ENCODE data around the gene DNM3. TPM values are rescaled to one million over a fixed set of nuclear protein-coding genes. Genes with fewer than 3 reads are reported as not detected.

DNM3 gene
- total and polyA plus RNA-seq, 2 of the 8 experiments (the other 6 are each of a cell fraction or from before 2014, with no cell fraction given): 2.0 to 8.5 TPM

DNA sequence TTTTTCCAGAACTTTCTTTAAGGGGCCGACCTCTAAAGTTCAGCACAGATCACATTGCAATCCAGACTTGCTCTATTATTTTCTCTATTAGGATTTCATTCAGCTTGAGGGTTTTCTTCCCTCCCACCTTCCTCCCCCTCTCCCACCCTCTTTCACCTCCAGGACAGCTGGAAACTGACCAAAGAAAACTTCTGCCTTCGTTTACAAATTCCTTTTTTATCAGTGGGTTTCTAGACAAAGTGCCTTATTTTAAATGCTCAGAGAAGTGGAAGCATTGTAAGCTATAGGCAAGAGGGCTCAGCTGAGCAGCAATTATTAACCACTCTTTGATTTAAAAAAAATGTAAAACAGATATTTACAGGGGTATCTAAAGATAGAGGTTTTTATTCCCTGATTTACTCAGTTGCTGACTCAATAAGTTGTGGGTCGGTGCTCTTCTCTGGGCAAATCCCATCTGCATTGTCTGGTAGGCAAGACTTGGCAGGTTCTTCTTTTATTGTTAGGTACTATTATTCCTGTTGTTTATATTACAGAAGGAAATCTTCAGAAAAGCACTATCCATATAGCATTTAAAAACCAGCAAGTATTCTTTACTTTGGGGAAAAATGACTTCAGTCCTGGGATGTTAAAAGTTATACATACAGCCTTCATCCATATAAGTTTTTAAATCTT is 302.2 kb downstream of the DNM3 start:
- H3K23ac ChIP-seq (ENCODE audit: insufficient read length): no peak overlapping the region
- POLR2A ChIA-PET (ENCODE audit: partially characterized antibody): no interaction called here
- no peaks in the 10 kb centered on the region for H3K9me3 ChIP-seq (ENCODE audit: insufficient read depth in 2 of 2, low read depth in 1 of 2, low read length in 1 of 2)
- no peaks in the 10 kb centered on the region for H3K23me2 ChIP-seq (ENCODE audit: low read depth, low read length)
- DNase-seq (ENCODE audit: low read depth in 1 of 2, low spot score in 2 of 2): no peak
- no peaks in the 10 kb centered on the region for H3K79me2 ChIP-seq (ENCODE audit: control insufficient read depth in 1 of 2, insufficient read depth in 2 of 2, low read length in 2 of 2)
- no peak overlapping the region for H2BK15ac ChIP-seq (ENCODE audit: low read length)
- no peak overlapping the region for H3K4ac ChIP-seq (replicated peaks; ENCODE audit: insufficient read length, low read depth, low read length)
- FAIRE-seq: no peak
- no peak overlapping the region for H3K4me2 ChIP-seq (ENCODE audit: insufficient read depth in 1 of 2, low read depth in 2 of 2, low read length in 2 of 2)
- CTCF ChIA-PET (ENCODE audit: partially characterized antibody): no interaction called here
- H2AK5ac ChIP-seq (ENCODE audit: low read depth, low read length): no peak overlapping the region
- no peaks in the 10 kb centered on the region for H4K20me1 ChIP-seq (replicated peaks in 1 of 2; ENCODE audit: control insufficient read depth in 1 of 2, insufficient read depth in 2 of 2, low read length in 2 of 2)
- H3K27ac ChIP-seq (ENCODE audit: low read depth, low read length): no peak overlapping the region
- H3K14ac ChIP-seq (ENCODE audit: insufficient read length): no peak overlapping the region
- no peak overlapping the region for H2BK120ac ChIP-seq (replicated peaks; ENCODE audit: low read depth, low read length)
- TF ChIP-seq POU5F1 (IDR thresholded peaks at IDR 0.05; ENCODE audit: low read depth, low read length): no peak
- TF ChIP-seq JUN (IDR thresholded peaks at IDR 0.05; ENCODE audit: low read depth, low read length): no peak
- no peak for TF ChIP-seq BRCA1 (IDR thresholded peaks at IDR 0.05; ENCODE audit: low read depth, low read length)
- TF ChIP-seq FOSL1 (IDR thresholded peaks at IDR 0.05; ENCODE audit: insufficient read depth, low read depth, low read length): no peak
- no peak for TF ChIP-seq PHF8 (conservative IDR thresholded peaks at IDR 0.05; ENCODE audit: low read depth, low read length)
- TF ChIP-seq BCL11A (IDR thresholded peaks at IDR 0.05; ENCODE audit: low read depth in 2 of 2, low read length in 2 of 2): no peak
- no peak for TF ChIP-seq EP300 (IDR thresholded peaks at IDR 0.05; ENCODE audit: borderline replicate concordance in 1 of 2, low read depth in 2 of 2, low read length in 2 of 2)
- no peak for TF ChIP-seq POLR2A (IDR thresholded peaks at IDR 0.05; ENCODE audit: control extremely low read depth in 1 of 2, low read depth in 2 of 2, low read length in 2 of 2)
- TF ChIP-seq CREB1 (IDR thresholded peaks at IDR 0.05): no peak
- no peak for TF ChIP-seq KDM1A (IDR thresholded peaks at IDR 0.05; ENCODE audit: borderline replicate concordance, low read length)
- no peak for TF ChIP-seq TAF7 (optimal IDR thresholded peaks at IDR 0.05; ENCODE audit: borderline replicate concordance, low read depth, low read length)
- no peak for TF ChIP-seq RAD21 (IDR thresholded peaks at IDR 0.05 in 1 of 2, conservative IDR thresholded peaks at IDR 0.05 in 1 of 2; ENCODE audit: low read depth in 2 of 2, low read length in 2 of 2)
- H3K56ac ChIP-seq (replicated peaks; ENCODE audit: insufficient read length, low read depth, low read length): no peak overlapping the region
- no peak overlapping the region for H4K5ac ChIP-seq (ENCODE audit: insufficient read length, low read depth, low read length)
- H4K8ac ChIP-seq (ENCODE audit: extremely low read depth, insufficient read depth, low read length): no peak overlapping the region
- H2AFZ ChIP-seq (ENCODE audit: low read length): no peak overlapping the region
- no peak overlapping the region for H3K18ac ChIP-seq (ENCODE audit: extremely low read depth, low read length)
- no peak overlapping the region for H2BK12ac ChIP-seq (ENCODE audit: low read depth, low read length)
- no peak overlapping the region for H3K9ac ChIP-seq (replicated peaks in 1 of 4; ENCODE audit: extremely low read depth in 1 of 4, low read depth in 3 of 4, low read length in 3 of 4)
- no peaks in the 10 kb centered on the region for H3K36me3 ChIP-seq (ENCODE audit: control insufficient read depth in 2 of 4, insufficient read depth in 4 of 4, low read length in 3 of 4)
- no peak overlapping the region for H4K91ac ChIP-seq (replicated peaks; ENCODE audit: insufficient read length, low read length)
- no peaks in the 10 kb centered on the region for H3K79me1 ChIP-seq (ENCODE audit: low read depth, low read length)
- WGBS, 2 experiments (ENCODE audit: extremely low coverage in 1 of 2, insufficient coverage in 1 of 2, insufficient read length in 1 of 2, insufficient replicate concordance in 2 of 2, low coverage in 1 of 2, low lambda C conversion rate in 2 of 2, missing lambda C conversion rate in 1 of 2): 80% methylated on average over 3 of the region's 3 CpGs; no CpG with 5 or more reads in 1 of the 2 experiments
- H3K27me3 ChIP-seq (replicated peaks in 1 of 4; ENCODE audit: control insufficient read depth in 3 of 4, extremely low read depth in 1 of 4, insufficient read depth in 3 of 4, low read length in 3 of 4): no peaks in the 10 kb centered on the region
- H2BK20ac ChIP-seq (ENCODE audit: low read length): no peak overlapping the region
- H3K4me1 ChIP-seq (replicated peaks in 1 of 4; ENCODE audit: control insufficient read depth in 3 of 4, insufficient read depth in 4 of 4, low read length in 3 of 4): peaks cover 0 to 5% (median 0%) of the 10 kb centered on the region in 4 experiments; a peak in 2 of 7 replicates
- H3K4me3 ChIP-seq (ENCODE audit: extremely low read depth in 1 of 4, insufficient read depth in 2 of 4, low read depth in 3 of 4, low read length in 4 of 4): no peak overlapping the region
- no peak overlapping the region for H2BK5ac ChIP-seq (ENCODE audit: low read depth, low read length)

All from H1 (cell line).